ENCODE data around the gene ZMIZ1.
"Not testable (repeated sequence)": the region's sequence is repeated elsewhere in the genome, so short reads cannot be mapped to it uniquely, and the experiment has no call there.

Gene ZMIZ1

GRCh38 chr10:79328147-79328701 is 259.5 kb downstream of the ZMIZ1 start:
- Histone ChIP-seq H3K4me3 (replicated peaks; ENCODE audit: low read depth, low read length) (no peak overlapping the region), H3K27me3 (replicated peaks; ENCODE audit: control insufficient read depth, insufficient read depth, low read length) (no peaks in the 10 kb centered on the region), H3K36me3 (ENCODE audit: control insufficient read depth, insufficient read depth, low read length) (no peaks in the 10 kb centered on the region)
- TF ChIP-seq, protein P1, sequence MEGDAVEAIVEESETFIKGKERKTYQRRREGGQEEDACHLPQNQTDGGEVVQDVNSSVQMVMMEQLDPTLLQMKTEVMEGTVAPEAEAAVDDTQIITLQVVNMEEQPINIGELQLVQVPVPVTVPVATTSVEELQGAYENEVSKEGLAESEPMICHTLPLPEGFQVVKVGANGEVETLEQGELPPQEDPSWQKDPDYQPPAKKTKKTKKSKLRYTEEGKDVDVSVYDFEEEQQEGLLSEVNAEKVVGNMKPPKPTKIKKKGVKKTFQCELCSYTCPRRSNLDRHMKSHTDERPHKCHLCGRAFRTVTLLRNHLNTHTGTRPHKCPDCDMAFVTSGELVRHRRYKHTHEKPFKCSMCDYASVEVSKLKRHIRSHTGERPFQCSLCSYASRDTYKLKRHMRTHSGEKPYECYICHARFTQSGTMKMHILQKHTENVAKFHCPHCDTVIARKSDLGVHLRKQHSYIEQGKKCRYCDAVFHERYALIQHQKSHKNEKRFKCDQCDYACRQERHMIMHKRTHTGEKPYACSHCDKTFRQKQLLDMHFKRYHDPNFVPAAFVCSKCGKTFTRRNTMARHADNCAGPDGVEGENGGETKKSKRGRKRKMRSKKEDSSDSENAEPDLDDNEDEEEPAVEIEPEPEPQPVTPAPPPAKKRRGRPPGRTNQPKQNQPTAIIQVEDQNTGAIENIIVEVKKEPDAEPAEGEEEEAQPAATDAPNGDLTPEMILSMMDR (IDR thresholded peaks at IDR 0.05; ENCODE audit: insufficient read depth, low read length, poor library complexity, severe bottlenecking), result no peak
- DNase-seq (ENCODE audit: extremely low read depth, insufficient read length), result no peak

DNA sequence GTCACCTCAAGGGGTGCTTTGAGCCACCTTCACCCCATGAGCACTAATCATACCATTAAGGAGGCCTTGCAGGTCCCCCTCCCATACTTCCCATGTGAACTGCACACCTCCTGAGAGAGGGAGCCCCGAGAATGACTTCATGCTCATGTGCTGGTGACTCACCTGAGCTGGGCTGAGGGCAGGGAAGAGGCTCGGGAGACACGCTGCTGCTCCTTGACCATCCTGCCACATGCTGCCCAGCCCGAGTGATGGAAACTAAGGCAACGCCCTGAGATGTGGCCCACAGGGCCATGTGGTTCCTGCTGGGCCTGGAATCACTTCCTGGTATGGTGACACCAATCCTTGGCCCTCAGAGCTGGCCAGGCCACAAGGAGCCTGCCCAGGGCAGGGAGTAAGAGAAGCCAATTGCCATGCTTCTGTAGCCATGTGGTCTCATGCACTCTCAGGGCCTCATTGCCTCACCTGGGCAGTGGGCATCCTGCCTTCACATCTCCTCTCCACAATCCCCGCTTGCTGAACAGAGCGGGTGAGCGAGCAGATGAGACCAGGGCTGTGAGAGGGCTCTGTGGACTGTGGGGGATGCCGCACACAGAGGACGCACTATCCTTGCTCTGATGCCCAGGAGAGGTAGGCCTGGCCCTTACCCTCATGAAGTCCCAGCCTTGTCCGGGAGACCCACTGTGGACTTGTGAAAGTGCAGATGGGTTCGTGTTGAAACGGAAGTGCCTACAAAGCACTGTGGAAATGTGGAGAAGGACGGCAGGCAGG is 260.2 kb downstream of the ZMIZ1 start:
- Histone ChIP-seq H3K36me3 (ENCODE audit: control insufficient read depth, insufficient read depth, low read length) (no peaks in the 10 kb centered on the region), H3K4me3 (replicated peaks; ENCODE audit: low read depth, low read length) (no peak overlapping the region), H3K27me3 (replicated peaks; ENCODE audit: control insufficient read depth, insufficient read depth, low read length) (no peaks in the 10 kb centered on the region)
- TF ChIP-seq, protein P1 (IDR thresholded peaks at IDR 0.05; ENCODE audit: insufficient read depth, low read length, poor library complexity, severe bottlenecking), result no peak
- no peak for DNase-seq (ENCODE audit: extremely low read depth, insufficient read length)

DNA sequence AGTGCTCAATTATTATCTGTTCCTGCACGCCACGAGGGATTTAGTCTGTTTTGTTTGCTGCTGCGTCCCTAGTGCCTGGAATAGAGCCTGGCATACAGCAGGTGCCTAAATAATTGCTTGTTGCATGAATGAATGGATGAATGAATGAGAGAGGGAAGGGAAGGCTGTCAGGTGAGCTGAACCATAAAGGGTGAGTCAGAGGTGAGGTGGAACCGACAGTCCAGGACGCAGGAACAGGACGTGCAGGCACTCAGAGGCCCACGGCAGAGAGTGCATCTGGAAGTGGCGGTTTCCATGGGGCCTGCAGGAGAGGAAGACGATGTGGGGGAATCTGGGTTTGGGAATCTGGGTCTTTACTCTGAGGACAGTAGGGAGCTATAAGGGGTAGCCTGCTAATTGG is 260.8 kb downstream of the ZMIZ1 start:
- no peak for DNase-seq (ENCODE audit: extremely low read depth, insufficient read length)
- Histone ChIP-seq H3K27me3 (replicated peaks; ENCODE audit: control insufficient read depth, insufficient read depth, low read length) (no peaks in the 10 kb centered on the region), H3K36me3 (ENCODE audit: control insufficient read depth, insufficient read depth, low read length) (no peaks in the 10 kb centered on the region), H3K4me3 (replicated peaks; ENCODE audit: low read depth, low read length) (no peak overlapping the region)
- TF ChIP-seq, protein P1 (IDR thresholded peaks at IDR 0.05; ENCODE audit: insufficient read depth, low read length, poor library complexity, severe bottlenecking), result no peak

DNA sequence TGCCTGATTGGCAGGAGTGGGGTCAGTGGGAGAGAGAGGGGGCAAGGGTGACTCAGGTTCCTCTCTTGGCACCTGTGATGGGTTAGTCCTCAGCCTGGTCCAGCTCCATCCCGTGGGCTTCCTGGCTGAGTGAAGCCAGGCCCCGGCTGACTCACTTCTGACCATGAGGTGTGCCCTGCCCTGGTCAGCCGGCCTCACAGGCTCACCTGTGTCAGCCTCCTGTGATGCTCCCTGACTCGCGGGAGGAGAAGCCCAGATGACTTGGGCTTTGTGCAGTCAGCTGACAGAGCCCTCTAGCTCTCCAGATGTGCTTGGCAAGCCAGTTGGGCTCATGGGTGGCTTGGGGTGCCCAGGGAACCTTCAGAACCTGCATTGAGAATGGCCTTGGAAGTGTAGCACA is 262.5 kb downstream of the ZMIZ1 start:
- DNase-seq (ENCODE audit: extremely low read depth, insufficient read length), result no peak
- H3K4me3 ChIP-seq (replicated peaks; ENCODE audit: low read depth, low read length), result no peak overlapping the region
- TF ChIP-seq, protein P1 (IDR thresholded peaks at IDR 0.05; ENCODE audit: insufficient read depth, low read length, poor library complexity, severe bottlenecking), result no peak
- no peaks in the 10 kb centered on the region for H3K36me3 ChIP-seq (ENCODE audit: control insufficient read depth, insufficient read depth, low read length)
- no peaks in the 10 kb centered on the region for H3K27me3 ChIP-seq (replicated peaks; ENCODE audit: control insufficient read depth, insufficient read depth, low read length)

DNA sequence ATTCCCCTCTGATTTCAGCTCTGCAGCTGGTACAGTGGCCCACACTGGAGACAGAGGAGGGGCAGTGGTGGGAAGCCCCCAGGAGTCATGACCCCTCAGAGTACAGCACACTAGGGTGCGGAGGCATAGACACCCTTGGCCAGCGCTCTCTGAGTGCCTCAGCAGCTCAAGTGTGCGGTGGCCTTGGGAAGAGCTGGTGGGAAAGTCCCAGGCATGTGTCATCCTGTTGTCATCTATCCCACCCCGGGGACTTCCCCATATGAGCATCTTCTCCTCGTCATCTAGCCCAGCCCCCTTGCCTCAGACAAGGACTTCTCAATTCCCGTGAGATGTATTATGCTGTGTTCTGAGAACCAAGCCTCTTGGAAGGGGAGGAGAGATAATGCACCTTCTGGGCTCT is 262.9 kb downstream of the ZMIZ1 start:
- TF ChIP-seq, protein P1 (IDR thresholded peaks at IDR 0.05; ENCODE audit: insufficient read depth, low read length, poor library complexity, severe bottlenecking), result no peak
- peak; percentile 76 for DNase-seq (ENCODE audit: extremely low read depth, insufficient read length)
- H3K36me3 ChIP-seq (ENCODE audit: control insufficient read depth, insufficient read depth, low read length), result no peaks in the 10 kb centered on the region
- no peak overlapping the region for H3K4me3 ChIP-seq (replicated peaks; ENCODE audit: low read depth, low read length)
- no peaks in the 10 kb centered on the region for H3K27me3 ChIP-seq (replicated peaks; ENCODE audit: control insufficient read depth, insufficient read depth, low read length)

- not testable (repeated sequence) for H3K36me3 ChIP-seq (ENCODE audit: control insufficient read depth, insufficient read depth, low read length); DNase-seq (ENCODE audit: extremely low read depth, insufficient read length); H3K27me3 ChIP-seq (replicated peaks; ENCODE audit: control insufficient read depth, insufficient read depth, low read length); H3K4me3 ChIP-seq (replicated peaks; ENCODE audit: low read depth, low read length)
Measured at GRCh38 chr10:79332610-79333315, 264.0 kb downstream of the ZMIZ1 start.
